AG09309 (cell line): ENCODE measurements around the gene DGAT2.

Experiments
- DNase-seq: peaks from one replicate; pipeline ENCODE4 v3.0.0-alpha.2; 2010; ENCODE audit warnings: low read depth
- H3K4me3 ChIP-seq: 2 replicates; pipeline ENCODE4 v1.5.1; 2011; ENCODE audit warnings: mild to moderate bottlenecking, low read depth, low read length, moderate library complexity; ENCODE audit not compliant: control insufficient read depth
- CTCF ChIP-seq: IDR thresholded peaks from 2 replicates; pipeline ENCODE4 v1.5.1; 2011; ENCODE audit warnings: mild to moderate bottlenecking, low read depth, low read length, inconsistent platforms; ENCODE audit not compliant: insufficient read depth, control insufficient read depth; ENCODE audit errors: missing control alignments

Gene DGAT2

DNA sequence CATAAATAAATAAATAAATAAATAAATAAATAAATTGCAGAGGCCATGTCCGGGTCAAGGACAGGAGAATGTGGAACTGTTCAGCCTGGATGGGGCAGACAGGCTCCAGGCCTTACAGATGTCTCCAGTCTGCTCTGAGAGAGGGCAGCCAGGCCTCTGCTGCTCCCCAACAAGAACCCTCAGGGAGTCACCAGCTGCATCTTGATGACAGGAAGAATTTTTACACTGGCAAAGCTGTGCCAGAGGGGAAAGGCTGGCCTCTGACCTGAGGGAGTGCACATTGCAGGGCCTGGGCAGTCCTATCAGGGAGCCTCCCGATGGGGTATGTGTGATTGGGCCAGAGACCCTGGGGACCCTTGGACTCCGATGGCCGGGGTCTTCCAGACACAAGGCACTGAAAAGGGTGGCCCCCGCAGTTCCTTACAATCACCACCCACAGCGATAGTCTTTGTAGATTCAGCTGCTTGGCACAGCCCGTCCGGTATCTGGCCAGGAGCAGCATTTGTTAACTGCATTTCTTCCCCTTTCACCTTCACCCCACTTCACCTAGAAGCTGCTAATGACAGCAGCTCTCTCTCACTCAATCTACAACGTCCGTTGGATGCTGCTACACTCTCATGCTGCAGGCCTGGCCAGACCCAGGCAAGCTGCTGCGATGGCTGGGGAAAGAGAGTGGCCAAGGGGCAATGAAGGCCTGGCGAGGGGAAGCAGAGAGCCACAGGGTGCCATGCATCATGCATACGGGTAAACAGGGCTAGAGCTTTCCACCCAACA, 42.8 kb upstream of the DGAT2 start:
- H3K4me3 ChIP-seq: no peak overlapping the region
- DNase-seq: no peak
- TF ChIP-seq CTCF: no peak

DNA sequence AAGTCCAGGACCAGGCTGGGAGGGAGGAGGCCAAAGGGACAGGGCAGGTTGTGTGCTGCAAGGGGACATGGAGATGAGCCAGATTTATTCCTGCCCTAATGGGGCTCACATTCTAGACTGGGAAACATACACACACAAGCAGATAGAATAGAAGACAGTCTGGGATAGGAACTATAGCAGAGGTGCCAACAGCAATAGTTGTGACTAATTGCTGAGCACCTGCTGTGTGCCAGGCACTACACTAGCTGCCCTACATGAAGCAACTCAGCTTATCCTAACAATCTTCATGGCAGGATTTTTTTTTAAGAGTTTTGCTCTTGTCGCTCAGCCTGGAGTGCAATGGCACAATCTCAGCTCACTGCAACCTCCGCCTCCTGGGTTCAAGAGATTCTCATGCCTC, 39.6 kb upstream of the DGAT2 start:
- DNase-seq: no peak
- H3K4me3 ChIP-seq: no peak overlapping the region
- TF ChIP-seq CTCF: no peak

- DNase-seq: no peak
- no peak overlapping the region for H3K4me3 ChIP-seq
- no peak for TF ChIP-seq CTCF
Observed at GRCh38 chr11:75731095-75731494, 37.5 kb upstream of the DGAT2 start.

DNA sequence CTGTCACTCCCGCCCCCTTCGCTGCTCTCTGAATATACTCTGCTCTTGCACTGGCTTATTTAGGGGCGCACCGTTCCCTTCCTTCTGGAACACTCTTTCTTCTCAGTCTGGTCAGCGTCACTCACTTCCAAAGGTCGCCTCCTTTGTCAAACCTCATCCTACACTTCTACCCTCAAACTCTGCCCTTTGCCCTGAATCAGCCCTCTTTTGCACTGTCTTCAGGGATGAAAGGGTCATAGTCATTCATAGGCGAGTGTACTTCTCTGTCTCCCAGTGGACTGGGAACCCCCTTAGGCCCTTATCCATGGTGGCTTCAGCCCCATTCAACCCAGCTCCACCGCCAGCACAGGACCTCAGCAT, 35.5 kb upstream of the DGAT2 start:
- no peak for DNase-seq
- H3K4me3 ChIP-seq: no peak overlapping the region
- TF ChIP-seq CTCF: no peak

DNA sequence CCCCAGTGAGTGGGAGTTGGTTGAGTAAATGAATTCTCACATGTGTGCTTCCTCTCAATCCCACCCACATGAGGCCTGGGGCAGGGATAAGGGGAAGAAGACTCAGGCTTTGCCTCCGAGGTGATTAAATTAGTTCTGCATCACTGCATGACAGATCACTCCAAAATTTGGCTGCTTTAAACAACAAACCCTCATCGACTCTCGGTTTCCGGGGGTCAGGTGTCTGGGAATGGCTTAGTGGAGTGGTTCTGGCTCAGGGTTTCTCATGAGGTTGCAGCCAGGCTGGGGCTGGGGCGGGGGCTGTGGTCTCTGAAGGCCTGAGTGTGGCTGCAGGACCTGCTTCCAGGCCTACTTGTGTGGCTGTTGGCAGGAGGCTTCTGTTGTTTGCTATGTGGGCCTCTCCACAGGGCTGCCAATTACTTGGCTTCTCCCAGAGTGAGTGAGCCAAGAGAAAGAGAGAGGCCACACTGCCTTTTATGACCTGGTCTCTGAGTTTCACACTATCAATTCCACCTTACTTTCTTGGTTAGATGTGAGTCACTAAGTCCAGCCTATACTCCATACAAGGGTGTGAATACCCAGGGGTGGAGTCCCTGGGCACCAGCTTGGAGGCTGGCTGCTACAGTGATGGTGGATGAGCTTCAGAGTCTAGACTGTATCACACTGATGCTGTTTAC, 35.0 kb upstream of the DGAT2 start:
- TF ChIP-seq CTCF: no peak
- DNase-seq: no peak
- H3K4me3 ChIP-seq: no peak overlapping the region

DNA sequence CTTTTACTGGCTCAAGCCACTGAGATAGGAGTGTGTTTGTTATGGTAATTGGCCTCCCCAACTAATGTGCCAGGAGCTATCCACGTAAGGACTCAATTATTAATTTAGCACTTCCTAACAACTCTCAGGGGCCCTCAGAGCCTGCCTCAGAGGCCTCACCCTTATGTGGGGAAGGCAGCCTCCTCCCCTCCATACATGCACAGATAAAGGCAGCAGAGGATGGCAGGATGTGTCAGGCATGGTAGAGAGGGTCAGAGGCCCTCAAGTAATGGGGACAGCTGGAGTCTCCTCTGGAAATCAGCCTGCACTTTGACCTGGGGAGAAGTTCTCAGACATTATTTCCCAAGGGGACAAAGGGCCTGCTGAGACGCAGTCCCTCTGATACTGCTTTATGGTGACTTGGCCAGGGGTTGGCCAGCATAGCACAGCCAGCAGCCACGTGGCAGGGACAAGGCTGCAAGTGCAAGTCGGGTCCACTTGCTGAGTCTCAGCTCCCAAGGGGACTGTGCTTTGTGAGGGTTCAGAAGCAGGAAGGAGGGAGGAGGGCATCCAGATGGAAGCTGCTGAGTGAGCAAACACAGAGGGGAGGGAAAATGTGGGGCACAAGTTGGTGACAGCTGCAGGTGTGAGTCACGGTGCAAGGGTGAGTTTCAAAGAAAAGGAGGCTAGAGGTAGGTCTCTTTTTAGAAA, 33.9 kb upstream of the DGAT2 start:
- TF ChIP-seq CTCF: no peak
- H3K4me3 ChIP-seq: no peak overlapping the region
- no peak for DNase-seq
